Bone marrow (tissue), 2 donors: ENCODE measurements around the gene POLR1F.

Experiments
- DNase-seq, 2 donors: peaks; one replicate each; lab custom pipeline; 2025; lab: John Stamatoyannopoulos, UW

POLR1F gene

GRCh38 chr7:19675816-19676215 lies 33.0 kb downstream of the POLR1F start:
- DNase-seq = no peak

GRCh38 chr7:19674266-19674960 lies 34.4 kb downstream of the POLR1F start:
- no peak for DNase-seq

GRCh38 chr7:19670806-19671205 lies 38.0 kb downstream of the POLR1F start:
- DNase-seq = no peak

- no peak for DNase-seq
These were observed 43.3 kb downstream of the POLR1F start for GRCh38 chr7:19665399-19666008.

- no peak for DNase-seq
These were observed 44.9 kb downstream of the POLR1F start for GRCh38 chr7:19663816-19664462.

- DNase-seq = no peak
These were observed 60.0 kb downstream of the POLR1F start for GRCh38 chr7:19648791-19649190.
